GM20431 (cell line): ENCODE measurements around the gene RTN4RL1.
"Not testable (repeated sequence)": the region's sequence is repeated elsewhere in the genome, so short reads cannot be mapped to it uniquely, and the experiment has no call there.

Experiments used
- in situ Hi-C: fragments of 300-500 bp; cut with MseI, MboI; formaldehyde crosslinking; loops from one replicate; pipeline ENCODE4 v1.15.0; 2020; ENCODE audit warnings: low sequenced_read_pairs; ENCODE audit not compliant: unreplicated experiment

Gene RTN4RL1

GRCh38 chr17:2029911-2030778 lies 5.0 kb upstream of the RTN4RL1 start, which contains the start of gene DPH1:
DPH1 (plus strand) TSS chr17:2030153; CDS start chr17:2030170, 17 bp downstream.
- in situ Hi-C loops, result no loop called here

- in situ Hi-C loops, result no loop called here
These were observed 3.6 kb upstream of the RTN4RL1 start for GRCh38 chr17:2028737-2029136.

GRCh38 chr17:2028234-2028614 lies 3.1 kb upstream of the RTN4RL1 start:
- in situ Hi-C loops, result no loop called here

GRCh38 chr17:2027528-2028233 lies 2.5 kb upstream of the RTN4RL1 start:
- in situ Hi-C loops, result no loop called here

GRCh38 chr17:2025622-2026309 lies 632 bp upstream of the RTN4RL1 start:
- in situ Hi-C loops, result no loop called here

- in situ Hi-C loops, result no loop called here
These were observed 438 bp downstream of the RTN4RL1 start for GRCh38 chr17:2024572-2025219.

GRCh38 chr17:2023692-2024571 lies 1.2 kb downstream of the RTN4RL1 start:
- in situ Hi-C loops, result no loop called here

- in situ Hi-C loops, result no loop called here
These were observed 1.9 kb downstream of the RTN4RL1 start for GRCh38 chr17:2023256-2023655.

- in situ Hi-C loops, result no loop called here
These were observed 2.4 kb downstream of the RTN4RL1 start for GRCh38 chr17:2022647-2023240.

GRCh38 chr17:2020721-2021120 lies 4.4 kb downstream of the RTN4RL1 start:
- in situ Hi-C loops, result no loop called here

- in situ Hi-C loops, result no loop called here
These were observed 5.4 kb downstream of the RTN4RL1 start for GRCh38 chr17:2019723-2020122.

- in situ Hi-C loops, result no loop called here
These were observed 6.2 kb downstream of the RTN4RL1 start for GRCh38 chr17:2018716-2019510.

GRCh38 chr17:2017274-2017941 lies 7.7 kb downstream of the RTN4RL1 start:
- in situ Hi-C loops, result no loop called here

GRCh38 chr17:2016494-2016893 lies 8.6 kb downstream of the RTN4RL1 start:
- in situ Hi-C loops, result no loop called here

GRCh38 chr17:2015314-2015713 lies 9.8 kb downstream of the RTN4RL1 start:
- in situ Hi-C loops, result no loop called here

GRCh38 chr17:2013994-2014317 lies 11.2 kb downstream of the RTN4RL1 start:
- in situ Hi-C loops, result no loop called here

GRCh38 chr17:2013220-2013993 lies 11.7 kb downstream of the RTN4RL1 start:
- in situ Hi-C loops, result not testable (repeated sequence)
